Measurements from ENCODE around the gene TBK1.

TBK1 gene

GRCh38 chr12:64545081-64545382 is 93.1 kb downstream of the TBK1 start:
- no peak for DNase-seq (ENCODE audit: low spot score)

- DNase-seq (ENCODE audit: low spot score) = no peak
These were observed 97.2 kb downstream of the TBK1 start for GRCh38 chr12:64549108-64549507.

GRCh38 chr12:64550755-64551154 is 98.8 kb downstream of the TBK1 start:
- DNase-seq (ENCODE audit: low spot score) = no peak

- DNase-seq (ENCODE audit: low spot score) = no peak
These were observed 99.8 kb downstream of the TBK1 start for GRCh38 chr12:64551676-64552075.
